Pons (tissue), 1 donor: ENCODE results near the gene NQO2.
"Not testable (repeated sequence)": the region's sequence is repeated elsewhere in the genome, so short reads cannot be mapped to it uniquely, and the experiment has no call there.

Experiments used
- DNase-seq: peaks from one replicate; pipeline ENCODE4 v3.0.0-alpha.2; 2016; ENCODE audit warnings: low spot score

Gene NQO2

GRCh38 chr6:3013901-3014674, 14.4 kb downstream of the NQO2 start:
- DNase-seq: no peak

DNA sequence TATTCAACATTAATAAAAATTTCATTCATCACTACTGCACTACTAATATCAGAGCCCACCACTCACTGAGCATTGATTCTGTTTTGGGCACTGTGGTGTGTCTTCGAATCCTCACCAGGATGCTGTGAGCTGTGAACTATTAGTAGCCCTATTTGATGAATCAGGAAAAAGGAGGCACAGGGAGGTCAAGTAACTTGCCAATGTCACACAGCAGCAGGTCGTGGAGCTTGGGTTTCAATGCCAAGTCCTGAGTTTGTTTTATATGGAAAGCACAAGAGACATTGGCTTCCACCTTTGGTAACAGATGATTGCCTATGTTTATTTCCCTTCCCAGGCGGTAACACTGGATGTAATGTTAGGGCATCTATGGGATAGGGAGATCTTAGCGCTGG, 15.0 kb downstream of the NQO2 start:
- no peak for DNase-seq

DNA sequence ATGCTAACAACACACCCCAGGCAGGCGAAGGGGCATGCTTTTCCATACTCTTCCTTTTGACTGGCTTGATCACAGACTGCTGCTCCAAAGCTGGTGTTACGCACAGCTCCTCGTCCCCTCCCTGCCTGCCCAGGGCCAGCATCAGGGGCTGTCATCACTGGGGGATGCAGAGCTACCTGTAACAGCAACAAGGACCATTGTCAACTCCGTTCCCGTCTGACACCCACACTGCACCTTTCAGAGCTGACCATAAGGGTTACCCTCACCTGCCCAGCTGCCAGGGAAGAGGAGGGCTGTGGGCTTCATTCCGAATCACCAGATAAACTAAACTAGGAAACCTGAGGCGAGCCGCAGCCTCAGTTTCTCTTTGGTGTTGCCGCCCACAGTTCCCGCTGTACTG, 15.4 kb downstream of the NQO2 start:
- DNase-seq: no peak

GRCh38 chr6:3016473-3017280, 17.0 kb downstream of the NQO2 start:
- no peak for DNase-seq

GRCh38 chr6:3017304-3017703, 17.6 kb downstream of the NQO2 start:
- no peak for DNase-seq

- DNase-seq: no peak
These were observed 19.4 kb downstream of the NQO2 start for GRCh38 chr6:3019065-3019464.

DNA sequence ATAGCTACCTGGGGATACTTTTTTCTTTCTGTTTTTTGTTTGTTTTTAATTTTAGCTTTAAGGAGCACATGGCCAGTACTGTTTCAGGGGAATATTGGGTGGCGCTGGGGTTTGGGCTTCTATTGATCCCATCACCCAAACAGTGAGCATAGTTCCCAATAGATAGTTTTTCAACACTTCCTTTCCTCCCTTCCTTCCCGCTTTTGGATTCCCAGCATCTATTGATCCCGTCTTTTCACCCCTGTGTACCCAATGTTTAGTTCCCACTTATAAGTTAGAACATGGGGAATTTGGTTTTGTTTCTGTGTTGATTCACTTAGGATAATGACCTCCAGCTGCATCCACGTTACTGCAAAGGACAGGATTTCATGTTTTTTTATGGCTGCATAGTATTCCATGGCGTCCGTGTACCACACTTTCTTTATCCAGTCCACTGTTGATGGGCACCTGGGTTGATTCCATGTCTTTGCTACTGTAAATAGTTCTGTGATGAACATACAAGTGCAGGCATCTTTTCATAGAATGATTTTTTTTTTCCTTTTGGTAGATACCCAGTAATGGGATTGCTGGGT, 20.1 kb downstream of the NQO2 start:
- no peak for DNase-seq

DNA sequence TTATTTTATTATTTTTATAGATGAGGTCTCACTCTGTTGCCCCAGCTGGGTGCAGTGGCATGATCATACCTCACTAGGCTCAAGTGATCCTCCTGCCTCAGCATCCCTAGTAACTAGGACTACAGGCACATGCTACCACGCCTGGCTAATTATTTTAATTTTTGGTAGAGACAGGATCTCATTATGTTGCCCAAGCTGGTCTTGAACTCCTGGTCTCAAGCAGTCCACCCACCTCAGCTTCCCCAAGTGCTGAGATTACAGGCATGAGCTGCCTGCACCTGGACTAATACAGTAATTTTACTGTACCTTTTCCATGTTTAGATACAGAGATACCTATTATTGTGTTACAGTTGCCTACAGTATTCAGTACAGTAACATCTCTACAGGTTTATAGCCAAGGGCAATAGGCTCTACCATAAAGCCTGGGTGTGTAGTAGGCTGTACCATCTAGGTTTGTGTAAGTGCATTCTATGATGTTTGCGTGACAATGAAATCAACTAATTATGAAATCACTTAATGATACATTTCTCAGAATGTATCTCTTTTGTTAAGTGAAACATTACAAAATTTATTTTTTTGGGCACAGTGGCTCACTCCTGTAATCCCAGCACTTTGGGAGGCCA, 21.4 kb downstream of the NQO2 start:
- DNase-seq: not testable (repeated sequence)

GRCh38 chr6:3022765-3023662, 23.3 kb downstream of the NQO2 start:
- no peak for DNase-seq

GRCh38 chr6:3023663-3024483, 24.2 kb downstream of the NQO2 start:
- DNase-seq: peak; percentile 69

DNA sequence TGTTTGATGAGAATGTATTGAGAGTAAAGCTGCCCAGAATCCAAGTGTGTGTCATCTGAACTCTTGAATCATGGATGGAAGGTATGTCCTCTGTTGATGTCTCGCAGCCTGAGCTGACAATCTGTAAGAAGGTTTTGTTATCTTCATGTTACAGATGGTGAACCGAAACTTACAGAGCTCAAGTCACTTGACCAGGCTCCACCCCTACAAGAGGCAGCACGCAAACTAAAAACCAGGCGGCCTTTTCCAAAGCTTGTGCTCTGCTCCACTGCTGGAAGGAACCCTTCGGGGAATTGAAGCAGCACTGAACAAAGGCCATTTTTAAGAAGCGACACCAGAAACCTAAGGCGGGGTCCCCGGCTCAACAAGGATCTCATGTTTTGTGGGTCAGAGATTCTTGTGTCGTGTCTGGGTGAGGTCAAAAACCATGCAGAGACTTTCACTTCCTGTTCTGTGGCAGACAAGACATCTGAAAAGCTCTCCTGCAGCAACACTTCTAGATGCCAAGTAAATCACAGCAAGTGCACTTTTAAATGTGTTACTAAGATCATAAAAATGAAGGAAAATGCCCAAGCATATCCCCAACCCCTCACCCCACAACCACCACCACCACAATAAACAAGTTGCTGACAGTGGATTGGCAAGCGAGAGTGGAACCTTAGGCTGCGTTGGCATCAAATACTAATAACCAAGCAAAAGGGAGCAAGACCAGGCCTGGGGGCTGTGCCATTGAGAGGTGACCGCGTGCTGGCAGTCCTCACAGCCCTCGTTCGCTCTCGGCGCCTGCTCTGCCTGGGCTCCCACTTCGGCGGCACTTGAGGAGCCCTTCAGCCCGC, 27.3 kb downstream of the NQO2 start:
- DNase-seq: peak; percentile 71

GRCh38 chr6:3028156-3028555, 28.5 kb downstream of the NQO2 start:
- DNase-seq: not testable (repeated sequence)

DNA sequence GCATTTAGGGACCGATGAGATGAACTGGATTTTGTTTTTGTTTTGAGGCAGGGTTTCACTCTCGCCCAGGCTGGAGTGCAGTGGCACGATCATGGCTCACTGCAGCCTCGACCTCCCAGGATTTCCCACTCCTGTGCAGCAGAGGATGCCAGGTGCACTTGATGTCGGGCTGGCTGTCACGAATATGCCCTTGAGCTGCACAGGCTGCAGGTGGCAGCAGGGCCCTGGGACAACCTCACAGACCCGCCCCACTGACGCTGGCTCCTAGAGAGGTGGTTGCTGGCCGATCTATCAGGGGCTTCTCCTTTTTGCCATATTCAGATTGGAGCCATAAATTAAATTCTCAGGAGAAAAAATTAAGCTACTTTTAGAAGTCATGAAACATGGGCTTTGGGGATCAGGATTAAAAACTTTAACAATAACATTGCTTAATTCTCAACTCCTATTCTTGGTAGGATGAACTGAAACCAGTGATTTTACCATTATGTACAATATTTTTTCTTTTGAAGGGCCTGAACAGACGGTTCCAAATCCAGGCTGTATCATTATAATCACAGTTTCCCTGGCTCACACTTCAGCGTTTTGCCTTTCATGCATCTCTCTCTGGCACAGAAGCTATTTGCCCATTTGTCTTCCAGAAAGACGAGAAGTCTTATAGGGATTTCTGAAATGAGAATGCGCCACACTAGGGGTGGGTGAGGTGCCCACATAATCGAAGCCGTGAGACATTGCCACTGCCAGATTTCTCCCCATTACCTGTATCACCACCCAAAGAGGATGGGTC, 32.4 kb downstream of the NQO2 start:
- DNase-seq: no peak

DNA sequence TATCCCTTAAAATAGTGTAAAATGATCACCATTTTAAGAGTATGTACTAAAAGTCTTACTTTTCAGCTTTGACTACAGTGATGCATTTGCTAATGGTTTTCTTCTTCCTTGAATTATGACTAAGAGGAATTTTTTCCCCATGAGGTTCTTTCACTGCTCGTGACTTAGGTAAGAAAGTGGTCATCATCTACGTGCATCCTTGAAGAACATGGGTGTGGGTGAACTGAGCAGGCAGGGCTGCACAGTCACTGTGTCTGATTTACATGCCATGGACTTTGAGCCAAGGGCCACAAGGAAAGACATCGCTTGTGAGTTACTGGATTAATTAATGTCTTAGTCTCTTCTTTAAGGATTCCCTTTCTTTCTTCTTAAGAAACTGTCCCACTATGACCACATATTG, 33.3 kb downstream of the NQO2 start:
- DNase-seq: no peak

DNA sequence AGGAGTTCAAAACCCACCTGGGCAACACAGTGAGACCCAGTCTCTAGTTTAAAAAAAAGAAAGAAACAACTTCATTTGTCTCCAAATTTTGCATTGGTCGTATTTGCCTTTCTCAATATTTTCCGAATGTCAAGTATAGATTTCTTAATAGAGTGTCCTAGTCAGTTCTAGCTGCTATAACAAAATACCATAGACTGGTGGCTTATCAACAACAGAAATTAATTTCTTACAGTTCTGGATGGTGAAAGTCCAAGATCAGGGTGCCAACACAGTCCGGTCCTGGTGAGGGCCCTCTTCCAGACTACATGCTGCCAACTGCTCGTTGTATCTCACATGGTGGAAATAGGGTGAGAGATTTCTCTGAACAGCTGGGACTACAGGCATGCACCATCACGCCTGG, 34.0 kb downstream of the NQO2 start:
- no peak for DNase-seq

GRCh38 chr6:3035397-3035796, 35.7 kb downstream of the NQO2 start:
- DNase-seq: no peak

DNA sequence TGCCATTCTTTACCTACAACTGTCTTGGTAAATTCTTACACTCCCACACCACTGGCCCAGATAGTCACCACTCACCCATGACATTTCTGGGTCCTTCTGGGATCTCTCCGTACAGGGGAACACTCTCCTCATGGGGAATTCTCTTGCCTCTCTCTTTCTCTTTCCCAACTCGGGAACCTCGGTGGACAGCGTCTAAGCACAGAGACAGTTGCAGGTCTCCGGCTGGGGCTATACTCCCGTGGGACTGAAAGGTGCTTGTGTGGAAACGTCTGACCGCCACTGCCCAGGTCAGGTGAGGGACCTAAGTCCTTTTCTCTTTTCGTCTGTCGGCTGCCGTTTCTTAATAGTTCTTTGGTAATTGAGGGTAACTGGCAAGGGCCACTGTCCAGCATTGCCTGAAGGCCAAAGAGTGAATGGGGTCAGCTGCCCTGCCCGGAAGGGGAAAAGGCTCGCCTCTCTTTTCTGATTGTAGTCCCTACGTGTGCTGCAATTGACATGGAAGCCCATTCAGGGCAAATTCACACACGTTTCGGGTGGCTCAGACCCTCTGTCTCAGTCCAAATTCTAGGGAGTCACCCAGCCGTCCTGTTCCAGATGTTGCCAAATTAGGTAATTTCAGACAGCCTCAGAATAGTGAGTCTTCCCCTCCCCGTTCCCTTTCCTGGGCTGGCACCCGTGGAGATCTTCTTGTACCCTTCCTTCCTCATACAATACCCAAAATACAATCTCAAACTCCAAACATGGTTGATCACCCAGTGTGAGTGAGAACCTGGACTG, 37.4 kb downstream of the NQO2 start:
- peak; percentile 39 for DNase-seq
